NCI-H524 treated with DMSO at 0.1 percent for 48 hours (cell line): ENCODE results near the gene OSER1.
"Not testable (repeated sequence)": the region's sequence is repeated elsewhere in the genome, so short reads cannot be mapped to it uniquely, and the experiment has no call there.

ENCODE experiments used
- DNase-seq: peaks from one replicate; lab custom pipeline; 2025; lab: John Stamatoyannopoulos, UW

Gene OSER1

GRCh38 chr20:44210406-44211176 is at the start of gene OSER1:
Gene OSER1, minus strand, starts transcription at chr20:44210771. Its CDS starts 3,814 bp downstream, at chr20:44206957.
- DNase-seq, result peak; percentile 88

GRCh38 chr20:44258226-44258890 is 47.8 kb upstream of the OSER1 start:
- no peak for DNase-seq

GRCh38 chr20:44256961-44257360 is 46.4 kb upstream of the OSER1 start:
- no peak for DNase-seq

- DNase-seq, result no peak
Observed at GRCh38 chr20:44255942-44256341, 45.4 kb upstream of the OSER1 start.

- DNase-seq, result no peak
Observed at GRCh38 chr20:44254073-44254472, 43.5 kb upstream of the OSER1 start.

GRCh38 chr20:44253528-44253927 is 43.0 kb upstream of the OSER1 start:
- no peak for DNase-seq

GRCh38 chr20:44251284-44251683 is 40.7 kb upstream of the OSER1 start:
- DNase-seq, result no peak

GRCh38 chr20:44248410-44248759 is 37.8 kb upstream of the OSER1 start:
- no peak for DNase-seq

GRCh38 chr20:44247586-44248409 is 37.2 kb upstream of the OSER1 start:
- no peak for DNase-seq

GRCh38 chr20:44247131-44247571 is 36.6 kb upstream of the OSER1 start, which contains the start of gene GDAP1L1:
Gene GDAP1L1, plus strand, starts transcription at chr20:44247308. Its CDS starts 27 bp downstream, at chr20:44247335.
- no peak for DNase-seq

GRCh38 chr20:44245977-44246376 is 35.4 kb upstream of the OSER1 start:
- no peak for DNase-seq

- no peak for DNase-seq
Observed at GRCh38 chr20:44241796-44242195, 31.2 kb upstream of the OSER1 start.

- DNase-seq, result not testable (repeated sequence)
Observed at GRCh38 chr20:44236840-44237239, 26.3 kb upstream of the OSER1 start.

GRCh38 chr20:44235702-44236101 is 25.1 kb upstream of the OSER1 start:
- DNase-seq, result no peak

GRCh38 chr20:44234566-44235317 is 24.2 kb upstream of the OSER1 start:
- no peak for DNase-seq

GRCh38 chr20:44233436-44234016 is 23.0 kb upstream of the OSER1 start:
- no peak for DNase-seq

- not testable (repeated sequence) for DNase-seq
Observed at GRCh38 chr20:44232469-44232856, 21.9 kb upstream of the OSER1 start.

- peak; percentile 62 for DNase-seq
Observed at GRCh38 chr20:44231713-44232468, 21.3 kb upstream of the OSER1 start.

GRCh38 chr20:44231193-44231592 is 20.6 kb upstream of the OSER1 start:
- no peak for DNase-seq

- DNase-seq, result no peak
Observed at GRCh38 chr20:44228465-44229258, 18.1 kb upstream of the OSER1 start.
